HG03039 (cell line): ENCODE data around the gene SUMF2.
"Not testable (repeated sequence)": the region's sequence is repeated elsewhere in the genome, so short reads cannot be mapped to it uniquely, and the experiment has no call there.

Experiments used
- ATAC-seq: cut with Tn5 transposase; IDR thresholded peaks from one replicate; pipeline ENCODE4 v1.9.1; 2021; ENCODE audit warnings: mild to moderate bottlenecking, moderate library complexity; ENCODE audit not compliant: unreplicated experiment

SUMF2 gene

DNA sequence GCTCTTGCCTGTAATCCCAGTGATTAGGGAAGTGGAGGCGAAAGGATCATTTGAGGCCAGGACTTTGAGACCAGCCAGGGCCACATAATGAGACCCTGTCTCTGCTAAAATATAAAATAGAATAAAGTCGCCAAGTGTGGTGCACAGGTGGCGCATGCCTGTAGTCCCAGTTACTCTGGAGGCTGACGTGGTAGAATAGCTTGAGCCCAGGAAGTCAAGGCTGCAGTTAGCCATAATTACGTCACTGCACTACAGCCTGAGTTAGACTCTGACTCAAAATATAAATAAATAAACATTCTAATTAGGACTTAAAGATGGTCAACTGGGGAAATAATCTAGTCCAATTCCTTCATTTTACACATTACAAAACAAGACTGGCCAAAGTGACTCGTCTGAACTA lies 41.4 kb downstream of the SUMF2 start:
- ATAC-seq = no peak

DNA sequence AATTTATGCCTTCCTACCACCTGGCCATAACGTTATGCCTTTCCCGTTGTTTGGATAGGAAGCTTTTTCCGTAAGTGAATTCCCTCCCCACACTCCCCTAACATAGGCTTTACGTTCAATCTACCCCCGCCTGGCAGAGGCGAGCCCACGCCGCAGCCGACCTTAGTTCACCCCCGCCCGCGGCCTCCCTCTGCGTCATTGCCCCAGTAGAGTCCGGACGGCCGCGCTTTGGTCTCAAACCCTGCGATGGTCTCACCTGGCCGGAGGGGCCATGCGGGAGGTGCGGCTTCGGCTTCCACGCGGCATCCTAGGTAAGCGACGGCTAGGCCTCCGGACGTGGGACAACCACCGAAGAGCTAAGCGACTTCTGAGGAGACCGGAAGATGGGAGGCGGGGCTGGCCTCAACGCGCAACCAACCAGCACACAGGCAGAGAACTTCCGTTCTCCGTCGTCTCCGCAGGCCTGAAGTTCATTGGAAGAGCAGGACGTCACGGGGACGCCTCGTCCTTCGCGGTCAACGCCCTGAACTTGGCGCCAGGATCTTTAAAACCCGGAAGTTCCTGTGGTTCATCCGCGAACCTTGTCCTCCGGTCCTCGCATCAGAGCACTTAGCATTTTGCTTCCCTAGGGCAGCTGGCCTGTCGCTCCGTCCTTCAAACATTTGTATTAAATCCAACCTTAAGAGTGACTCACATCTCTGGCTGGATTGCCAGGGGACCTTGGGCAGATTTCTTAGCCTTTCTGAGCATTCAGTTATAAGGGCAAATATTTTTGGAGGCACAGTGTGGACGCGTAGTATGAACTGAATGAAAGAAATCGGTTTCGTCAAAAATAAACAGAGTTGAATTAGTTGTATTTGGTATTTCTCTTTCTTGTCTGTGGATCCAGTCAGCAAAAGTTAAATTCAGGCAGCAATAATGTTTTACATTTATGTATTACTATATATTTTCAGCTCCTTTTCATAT lies 42.3 kb downstream of the SUMF2 start, which contains the start of gene CHCHD2:
CHCHD2 (minus strand) TSS at position 369 of the 966 bp plus-strand sequence; CDS start at position 306, 63 bp downstream.
- ATAC-seq = peak; percentile 100

DNA sequence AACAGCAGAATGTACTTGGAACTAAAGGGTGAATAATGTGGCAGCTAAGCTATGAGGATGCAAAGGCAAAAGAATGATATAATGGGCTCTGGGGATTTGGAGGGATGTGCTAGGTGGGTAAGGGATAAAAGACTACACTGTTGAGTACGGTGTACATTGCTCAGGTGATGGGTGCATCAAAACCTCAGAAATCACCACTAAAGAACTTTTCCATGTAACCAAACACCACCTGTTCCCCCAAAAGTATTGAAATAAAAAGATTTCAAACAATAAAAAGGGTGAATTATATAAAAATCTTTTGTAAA lies 43.8 kb downstream of the SUMF2 start:
- ATAC-seq = no peak

DNA sequence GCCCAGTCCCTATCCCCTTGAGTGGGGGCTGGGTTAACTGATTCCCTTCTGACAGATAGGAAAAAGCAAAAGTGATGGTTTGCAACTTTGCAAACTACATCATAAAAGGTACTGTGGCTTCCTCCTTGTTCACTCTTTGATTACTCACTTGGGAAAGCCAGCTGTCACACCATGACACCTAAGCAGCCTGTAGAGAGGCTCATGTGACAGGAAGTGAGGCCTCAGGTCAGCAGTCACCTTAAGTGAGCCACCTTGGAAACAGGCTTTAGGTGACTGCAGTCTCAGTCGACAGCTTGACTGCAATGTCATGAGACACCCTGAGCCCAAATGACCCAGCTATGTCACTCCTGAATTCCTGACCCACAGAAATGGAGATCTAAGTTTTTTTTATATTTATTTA lies 46.5 kb downstream of the SUMF2 start:
- no peak for ATAC-seq

DNA sequence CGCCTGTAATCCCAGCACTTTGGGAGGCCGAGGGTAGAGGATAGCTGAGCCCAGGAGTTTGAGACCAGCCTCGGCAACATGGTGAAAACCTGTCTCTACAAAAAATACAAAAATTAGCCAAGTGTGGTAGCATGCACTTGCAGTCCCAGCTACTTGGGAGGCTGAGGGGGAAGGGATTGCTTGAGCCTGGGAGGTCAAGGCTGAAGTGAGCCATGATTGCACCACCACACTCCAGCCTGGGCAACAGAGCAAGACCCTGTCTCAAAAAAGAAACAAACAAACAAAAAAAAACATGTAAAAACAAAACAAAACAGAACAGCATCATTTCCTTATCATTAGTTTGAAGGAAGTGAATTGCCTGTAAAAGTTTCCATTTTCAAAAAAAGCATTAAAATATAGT lies 48.2 kb downstream of the SUMF2 start:
- not testable (repeated sequence) for ATAC-seq

DNA sequence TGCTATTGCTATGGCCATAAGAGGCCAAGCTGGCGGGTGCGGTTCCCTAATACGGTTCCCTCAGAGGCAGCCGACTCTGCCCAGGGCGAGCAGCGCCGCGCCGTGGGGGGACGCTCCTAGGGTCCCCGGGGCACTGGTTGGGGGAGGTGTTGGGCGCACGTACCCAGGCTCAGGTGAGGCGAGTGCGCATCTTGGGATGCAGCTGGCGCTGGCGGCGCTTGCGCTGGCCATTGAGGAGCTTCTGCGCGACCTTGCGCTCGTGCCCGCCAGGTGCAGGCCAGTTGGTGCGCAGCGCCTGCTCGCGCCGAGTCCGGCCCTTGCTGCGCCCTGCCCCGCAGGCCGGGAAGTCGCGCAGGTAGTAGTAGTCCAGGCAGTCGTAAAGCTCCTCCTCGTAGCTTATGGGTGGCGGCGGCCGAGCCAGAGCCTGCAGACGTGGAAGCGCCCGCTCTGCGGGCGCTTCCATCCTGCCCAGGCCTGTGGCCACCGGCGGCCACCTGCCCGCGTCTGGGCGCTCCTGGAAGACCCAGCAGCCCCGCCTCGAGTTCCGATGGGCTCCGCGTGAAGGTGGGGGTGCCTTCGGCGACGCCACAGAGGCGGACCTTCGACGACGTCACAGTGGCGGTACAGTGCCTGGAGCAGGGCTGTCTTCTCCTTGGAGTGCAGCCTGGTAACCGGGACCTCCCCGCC lies 51.9 kb downstream of the SUMF2 start, which contains the start of gene NUPR2:
NUPR2 (minus strand) TSS at position 566 of the 687 bp plus-strand sequence; CDS start at position 463, 103 bp downstream.
- no peak for ATAC-seq

DNA sequence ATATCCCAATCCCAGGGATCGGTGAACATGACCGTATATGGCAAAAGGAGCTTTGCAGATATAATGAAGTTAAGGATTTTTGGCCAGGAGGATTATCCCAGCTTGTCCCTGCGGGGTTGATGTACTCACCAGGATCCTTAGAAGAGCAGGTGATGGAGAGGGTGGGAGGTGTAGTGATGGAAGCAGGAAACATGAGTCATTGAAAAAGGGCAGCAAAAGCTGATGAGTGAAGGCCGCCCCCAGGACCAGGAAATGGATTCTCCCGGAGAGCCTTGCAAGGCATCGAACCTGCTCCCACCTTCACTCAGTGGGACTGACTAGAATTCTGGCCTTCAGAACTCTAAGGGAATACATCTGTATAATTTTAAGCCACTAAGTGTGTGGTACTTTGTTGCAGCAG lies 57.4 kb downstream of the SUMF2 start:
- no peak for ATAC-seq

DNA sequence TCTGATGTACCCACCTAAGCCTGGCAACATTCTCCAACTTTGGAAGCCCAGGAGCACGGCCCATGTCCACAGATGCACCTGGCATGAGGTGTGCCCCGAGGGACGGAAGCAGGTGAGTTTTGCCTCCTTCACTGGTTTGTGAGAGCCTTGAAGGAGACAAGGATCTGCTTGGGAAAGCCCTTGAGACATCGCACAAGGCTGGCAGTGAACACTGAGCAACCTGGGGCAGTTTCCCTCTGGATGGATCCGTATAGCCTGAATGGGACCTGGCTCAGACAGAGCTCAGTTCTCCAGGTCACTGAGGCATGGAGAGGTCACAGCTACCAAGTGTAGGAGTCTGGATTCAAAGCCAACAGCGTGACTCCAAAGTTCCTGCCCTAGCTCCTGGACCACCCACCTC lies 60.9 kb downstream of the SUMF2 start:
- ATAC-seq = no peak

DNA sequence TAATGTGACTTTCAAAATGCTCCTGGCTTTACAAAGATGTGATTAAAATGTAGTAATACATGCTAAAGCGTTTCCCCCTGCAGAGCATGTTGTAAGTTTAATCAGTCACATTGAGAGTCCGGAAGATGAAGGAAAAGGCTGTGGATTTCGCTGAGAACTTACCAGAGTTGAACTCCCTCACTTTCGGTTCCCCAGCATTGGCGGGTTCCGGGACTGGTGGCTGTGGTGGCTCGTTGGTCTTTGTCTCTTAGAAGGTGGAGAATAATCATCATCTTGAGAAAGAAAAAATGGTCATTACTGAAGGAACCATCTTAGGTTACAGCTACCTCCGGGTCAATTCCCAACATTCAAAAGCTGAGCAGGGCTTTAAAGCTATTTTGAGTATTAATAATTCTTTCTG lies 61.7 kb downstream of the SUMF2 start:
- no peak for ATAC-seq

DNA sequence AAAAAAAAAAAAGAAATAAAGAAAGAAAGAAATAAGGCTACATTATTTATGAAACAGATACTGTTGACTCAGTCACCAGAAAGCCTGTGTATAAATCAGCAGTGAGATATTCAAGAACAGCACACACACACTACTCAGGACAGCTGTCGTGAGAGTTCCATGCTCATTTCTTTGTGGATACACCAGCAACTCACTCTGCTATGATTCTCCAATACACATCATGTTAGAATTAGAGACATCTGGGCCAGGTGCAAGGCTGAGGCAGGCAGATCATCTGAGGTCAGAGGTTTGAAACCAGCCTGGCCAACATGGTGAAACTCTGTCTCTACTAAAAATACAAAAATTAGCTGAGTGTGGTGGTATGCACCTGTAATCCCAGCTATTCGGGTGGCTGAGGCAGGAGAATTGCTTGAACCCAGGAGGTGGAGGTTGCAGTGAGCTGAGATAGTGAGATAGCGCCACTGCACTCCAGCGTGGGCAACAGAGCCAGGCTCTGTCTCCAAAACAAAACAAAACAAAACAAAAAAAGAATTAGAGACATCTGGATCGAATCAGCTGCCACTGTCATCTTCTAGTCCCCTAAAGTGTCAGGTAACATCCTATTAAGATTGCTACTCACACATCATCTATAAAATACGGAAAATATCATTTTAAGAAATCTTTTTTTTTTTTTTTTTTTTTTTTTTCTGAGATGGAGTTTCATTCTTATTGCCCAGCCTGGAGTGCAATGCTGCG lies 63.3 kb downstream of the SUMF2 start:
- no peak for ATAC-seq
